Cortex of kidney (tissue), 1 donor: Measurements from ENCODE around the gene E2F4.

Source experiments
- DNase-seq: peaks from one replicate; lab custom pipeline; 2025; lab: John Stamatoyannopoulos, UW

The E2F4 gene

DNA sequence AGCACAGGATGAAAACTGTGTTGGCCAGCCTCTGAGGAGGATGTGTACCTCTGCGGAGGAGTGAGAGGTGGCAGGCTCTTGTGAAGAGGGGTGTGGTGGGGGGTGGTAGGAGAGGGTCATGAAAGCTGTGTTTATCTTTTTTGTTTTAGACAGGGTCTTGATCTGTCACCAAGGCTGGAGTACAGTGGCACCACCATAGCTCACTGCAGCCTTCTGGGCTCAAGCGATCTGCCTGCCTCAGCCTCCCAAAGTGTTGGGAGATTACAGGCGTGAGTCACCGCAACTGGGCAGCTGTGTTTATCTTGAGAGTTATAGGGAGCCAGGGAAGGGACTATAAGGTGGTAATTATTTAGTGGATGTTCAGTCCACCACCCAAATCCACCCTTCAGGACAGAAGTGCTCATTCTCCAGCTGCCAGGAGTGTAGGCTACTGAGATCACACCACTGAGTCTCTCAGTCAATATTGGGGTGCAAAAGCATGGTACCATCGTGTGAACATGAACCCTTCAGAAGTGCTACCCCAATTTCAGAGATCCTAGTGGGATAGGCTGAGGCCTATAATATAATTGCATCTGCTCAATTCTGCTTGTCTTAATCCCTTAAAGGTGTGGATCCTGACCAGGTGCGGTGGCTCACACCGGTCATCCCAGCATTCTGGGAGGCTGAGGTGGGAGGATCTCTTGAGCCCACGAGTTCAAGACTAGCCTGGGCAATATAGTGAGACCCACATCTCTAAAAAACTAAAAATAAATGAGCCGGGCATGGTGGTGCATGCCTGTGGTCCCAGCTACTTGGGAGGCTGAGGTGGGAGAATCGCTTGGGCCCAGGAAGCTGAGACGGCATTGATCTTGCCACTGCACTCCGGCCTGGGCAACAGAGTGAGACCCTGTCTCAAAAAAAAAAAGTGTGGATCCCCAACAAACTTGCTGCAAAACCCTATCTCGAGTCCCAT lies 1.2 kb upstream of the E2F4 start:
- DNase-seq = no peak

GRCh38 chr16:67191411-67191994 lies 452 bp upstream of the E2F4 start:
- DNase-seq = no peak

GRCh38 chr16:67192781-67193361 lies 916 bp downstream of the E2F4 start:
- DNase-seq = no peak

DNA sequence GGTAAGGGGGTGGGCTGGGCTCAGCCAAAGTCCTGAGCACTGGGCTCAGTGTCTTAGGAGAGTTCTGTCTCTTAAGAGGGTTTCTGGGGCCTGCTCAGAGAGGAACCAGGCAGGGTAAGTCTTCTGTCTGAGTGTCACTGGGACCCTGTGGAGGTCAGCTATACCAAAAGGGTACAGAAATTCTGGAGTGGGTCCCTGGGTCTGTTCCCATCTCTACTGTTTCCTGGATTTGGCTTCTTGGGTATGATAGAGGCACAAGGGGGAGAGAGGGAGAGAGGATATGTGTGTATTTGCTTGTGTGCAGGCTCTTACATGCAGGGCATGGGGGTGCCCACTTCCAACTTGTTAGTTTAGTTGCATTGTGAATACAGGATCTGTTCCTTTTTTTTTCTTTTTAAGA lies 1.6 kb downstream of the E2F4 start:
- no peak for DNase-seq

DNA sequence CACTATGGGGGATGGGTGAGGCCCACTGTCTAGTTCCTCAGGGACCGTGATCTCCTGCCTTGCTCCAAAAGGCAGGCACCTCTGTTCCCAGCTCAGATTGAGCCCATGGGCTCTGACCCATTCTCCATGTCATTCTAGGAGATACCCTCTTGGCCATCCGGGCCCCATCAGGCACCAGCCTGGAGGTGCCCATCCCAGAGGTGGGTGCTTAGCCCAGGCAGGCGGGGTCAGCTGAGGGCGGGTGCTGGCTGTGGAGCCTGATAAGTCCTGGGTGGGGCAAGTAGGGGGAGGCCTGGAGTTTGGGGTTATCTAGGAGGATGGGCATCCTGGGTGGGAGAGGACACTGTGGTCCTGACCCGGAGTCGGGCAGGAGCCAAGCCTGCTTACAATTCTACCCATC lies 2.3 kb downstream of the E2F4 start:
- no peak for DNase-seq

- no peak for DNase-seq
Observed at GRCh38 chr16:67195676-67196075, 3.7 kb downstream of the E2F4 start.

GRCh38 chr16:67196881-67197280 lies 4.9 kb downstream of the E2F4 start:
- DNase-seq = no peak

GRCh38 chr16:67197704-67198103 lies 5.7 kb downstream of the E2F4 start:
- DNase-seq = no peak

- DNase-seq = no peak
Observed at GRCh38 chr16:67198238-67198734, 6.3 kb downstream of the E2F4 start.

GRCh38 chr16:67199011-67199807 lies 7.3 kb downstream of the E2F4 start, which contains the start of gene ELMO3:
ELMO3 (plus strand) TSS chr16:67199131; CDS start chr16:67199327, 196 bp downstream.
- DNase-seq = no peak

GRCh38 chr16:67199808-67200198 lies 7.8 kb downstream of the E2F4 start:
- no peak for DNase-seq

GRCh38 chr16:67200491-67200890 lies 8.5 kb downstream of the E2F4 start:
- no peak for DNase-seq

DNA sequence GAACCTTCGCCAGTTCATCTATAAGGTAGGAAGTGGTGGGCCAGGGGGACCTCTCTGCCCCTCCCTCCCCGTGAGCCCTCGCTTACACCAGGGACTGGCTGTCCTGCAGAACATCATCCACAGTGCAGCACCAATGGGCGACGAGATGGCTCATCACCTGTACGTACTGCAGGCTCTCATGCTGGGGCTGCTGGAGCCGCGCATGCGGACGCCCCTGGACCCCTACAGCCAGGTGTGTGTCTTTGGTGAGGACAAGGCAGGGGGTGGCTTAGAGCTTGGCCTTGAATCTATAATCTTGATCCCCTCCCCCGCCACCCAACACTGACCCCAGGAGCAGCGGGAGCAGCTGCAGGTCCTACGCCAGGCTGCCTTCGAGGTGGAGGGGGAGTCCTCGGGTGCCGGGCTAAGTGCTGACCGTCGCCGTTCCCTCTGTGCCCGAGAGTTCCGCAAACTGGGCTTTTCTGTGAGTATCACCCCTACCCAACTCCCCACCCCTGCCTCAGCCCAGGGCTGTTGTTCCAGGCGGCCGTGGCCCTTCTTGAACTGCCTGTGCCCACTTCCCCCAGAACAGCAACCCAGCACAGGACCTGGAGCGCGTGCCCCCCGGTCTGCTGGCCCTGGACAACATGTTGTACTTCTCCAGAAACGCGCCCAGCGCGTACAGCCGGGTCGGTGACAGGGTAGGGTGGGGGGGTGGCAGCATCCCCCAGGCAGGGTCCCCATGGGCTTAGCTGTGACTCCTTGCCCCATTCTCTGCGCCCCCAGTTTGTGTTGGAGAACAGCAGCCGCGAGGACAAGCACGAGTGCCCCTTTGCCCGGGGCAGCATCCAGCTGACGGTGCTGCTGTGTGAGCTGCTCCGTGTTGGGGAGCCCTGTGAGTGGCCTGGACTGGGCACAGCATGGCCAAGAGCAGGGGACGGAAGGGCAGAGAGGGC lies 9.7 kb downstream of the E2F4 start:
- DNase-seq = no peak

GRCh38 chr16:67202426-67202825 lies 10.5 kb downstream of the E2F4 start:
- DNase-seq = no peak

DNA sequence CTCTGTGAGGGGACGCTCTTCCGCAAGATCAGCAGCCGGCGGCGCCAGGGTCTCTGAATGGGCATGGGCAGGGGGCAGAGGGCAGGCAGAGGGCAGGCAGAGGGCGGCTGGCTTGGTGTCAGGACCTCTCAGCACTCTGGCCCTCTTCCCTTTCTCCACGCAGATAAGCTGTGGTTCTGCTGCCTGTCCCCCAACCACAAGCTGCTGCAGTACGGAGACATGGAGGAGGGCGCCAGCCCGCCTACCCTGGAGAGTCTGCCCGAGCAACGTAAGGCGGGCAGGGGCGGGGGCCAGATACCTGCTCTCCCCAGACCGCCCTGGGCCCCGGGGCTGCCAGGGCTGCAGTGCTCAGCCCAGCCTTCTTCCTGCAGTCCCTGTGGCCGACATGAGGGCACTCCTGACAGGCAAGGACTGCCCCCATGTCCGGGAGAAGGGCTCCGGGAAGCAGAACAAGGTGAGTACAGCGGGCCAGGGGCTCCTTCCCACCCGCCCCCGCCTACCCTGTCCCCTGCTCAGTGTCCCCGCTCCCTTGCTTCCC lies 11.1 kb downstream of the E2F4 start:
- no peak for DNase-seq

- DNase-seq = no peak
Observed at GRCh38 chr16:67204076-67204475, 12.1 kb downstream of the E2F4 start.

DNA sequence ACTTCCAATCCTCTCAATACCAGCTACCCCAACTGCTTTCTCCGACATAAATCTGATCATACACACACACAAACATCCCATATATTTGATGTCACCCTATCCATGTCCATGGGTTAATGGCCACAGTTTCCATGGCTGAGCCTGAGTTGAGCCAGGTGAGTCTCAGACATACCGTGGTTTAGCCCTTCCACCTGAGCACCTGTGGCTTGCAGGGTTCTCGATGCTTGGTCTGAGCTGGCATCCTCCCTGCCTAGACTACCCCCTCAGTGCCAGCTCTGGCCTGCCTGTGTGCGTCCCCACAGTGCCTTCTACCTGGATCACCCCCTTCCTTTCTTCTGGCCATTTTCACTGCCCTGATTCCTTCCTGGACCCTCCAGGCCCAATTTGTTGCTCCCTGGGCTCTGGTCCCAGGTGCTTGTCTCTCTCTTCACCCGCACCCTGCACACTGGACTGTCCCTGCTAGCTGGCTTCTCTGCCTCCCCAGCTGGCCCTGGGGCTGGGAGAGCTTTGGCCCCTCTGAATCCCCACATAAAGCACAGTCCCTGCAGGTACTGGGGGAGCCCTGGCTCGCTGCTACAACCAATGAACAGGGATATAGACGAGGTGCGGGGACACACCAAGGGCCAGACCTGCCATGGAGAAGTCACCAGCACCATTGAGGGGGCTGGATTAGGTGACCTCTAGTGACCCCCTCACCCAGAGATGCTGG lies 14.3 kb downstream of the E2F4 start:
- no peak for DNase-seq

GRCh38 chr16:67206838-67207248 lies 14.9 kb downstream of the E2F4 start:
- no peak for DNase-seq

DNA sequence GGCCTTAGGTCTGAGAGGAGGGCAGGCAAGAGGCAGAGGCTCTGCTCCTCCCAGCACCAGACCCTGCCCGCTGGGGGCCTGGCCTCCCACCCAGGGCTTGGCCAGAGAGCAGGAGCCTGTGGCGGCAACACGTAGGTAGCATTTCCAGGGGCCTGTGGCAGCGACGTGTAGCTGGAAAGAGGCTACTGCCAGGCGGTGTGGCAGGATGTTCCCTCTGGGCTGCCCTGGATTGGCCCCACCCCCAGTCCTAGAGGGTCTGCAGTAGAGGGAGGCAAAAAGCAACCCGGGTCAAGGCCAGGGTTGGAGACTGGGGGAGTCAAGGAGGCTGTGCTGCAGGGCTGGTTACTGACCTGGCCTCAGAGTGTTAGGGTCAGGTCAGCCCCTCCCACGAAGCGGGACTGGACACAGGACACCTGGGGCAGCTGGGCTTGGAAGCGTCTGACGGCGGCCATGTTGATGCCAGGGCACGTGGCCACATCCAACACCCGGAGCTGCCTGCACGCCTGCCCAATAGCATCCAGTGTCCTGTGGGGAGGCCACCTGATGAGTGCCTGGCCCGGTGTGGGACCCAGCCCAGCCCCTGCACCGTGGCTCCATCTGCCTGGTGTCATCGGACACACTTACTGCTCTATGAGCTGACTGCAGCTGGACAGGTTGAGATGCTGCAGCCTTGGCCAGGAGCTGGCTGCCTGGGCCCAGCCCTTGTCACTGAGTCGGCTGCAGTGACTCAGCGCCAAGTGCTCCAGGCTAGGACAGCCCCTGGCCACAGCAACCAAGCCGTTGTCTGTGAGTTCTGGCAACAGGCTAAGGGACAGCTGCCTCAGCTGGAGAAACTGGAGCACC lies 15.5 kb downstream of the E2F4 start:
- no peak for DNase-seq
